ENCODE results near the gene IRF6. TPM values are rescaled to one million over a fixed set of nuclear protein-coding genes. Genes with fewer than 3 reads are reported as not detected.

IRF6 gene
- total and polyA plus RNA-seq, 2 of the 8 experiments (the other 6 are each of a cell fraction or from before 2014, with no cell fraction given) = 9.6 to 13.4 TPM

DNA sequence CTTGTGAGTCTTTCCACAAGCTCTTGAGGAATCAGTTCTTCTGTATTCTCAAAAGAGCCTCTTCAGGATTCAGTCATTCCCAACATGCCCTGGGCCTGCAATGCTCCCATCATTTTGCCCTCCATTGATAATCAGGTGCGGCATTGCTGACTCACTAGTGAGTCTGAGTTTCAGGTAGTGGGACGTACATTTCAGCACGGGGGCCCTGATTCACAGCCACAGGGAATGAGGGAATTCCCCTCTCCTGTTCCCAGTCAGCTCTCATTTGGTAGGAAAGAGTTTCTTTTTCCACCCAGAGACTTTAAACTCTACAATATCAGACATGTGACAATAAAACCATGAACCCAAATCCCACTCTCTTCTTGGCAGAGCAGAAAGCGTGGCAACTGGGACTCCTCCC is 3.7 kb upstream of the IRF6 start:
- CTCF ChIA-PET (ENCODE audit: partially characterized antibody) = interaction anchor here (11.7 kb wide), 1 partner anchor 14 kb away, joined by 254 read pairs; the partner anchor contains the start of gene UTP25
- H3K27me3 ChIP-seq (replicated peaks in 1 of 4; ENCODE audit: control insufficient read depth in 3 of 4, extremely low read depth in 1 of 4, insufficient read depth in 3 of 4, low read length in 3 of 4) = no peaks in the 10 kb centered on the region
- H2AFZ ChIP-seq (ENCODE audit: low read length) = no peak overlapping the region
- no peak overlapping the region for H2AK5ac ChIP-seq (ENCODE audit: low read depth, low read length)
- peaks cover 0 to 7% (median 0%) of the 10 kb centered on the region in 4 experiments; a peak in 4 of 7 replicates for H3K4me1 ChIP-seq (replicated peaks in 1 of 4; ENCODE audit: control insufficient read depth in 3 of 4, insufficient read depth in 4 of 4, low read length in 3 of 4)
- no peak overlapping the region for H3K9ac ChIP-seq (replicated peaks in 1 of 4; ENCODE audit: extremely low read depth in 1 of 4, low read depth in 3 of 4, low read length in 3 of 4)
- H3K4ac ChIP-seq (replicated peaks; ENCODE audit: insufficient read length, low read depth, low read length) = no peak overlapping the region
- no peak overlapping the region for H3K4me3 ChIP-seq (ENCODE audit: extremely low read depth in 1 of 4, insufficient read depth in 2 of 4, low read depth in 3 of 4, low read length in 4 of 4)
- no peak overlapping the region for H3K18ac ChIP-seq (ENCODE audit: extremely low read depth, low read length)
- no peak overlapping the region for H3K56ac ChIP-seq (replicated peaks; ENCODE audit: insufficient read length, low read depth, low read length)
- no peak overlapping the region for H2BK5ac ChIP-seq (ENCODE audit: low read depth, low read length)
- peaks cover 0 to 3% of the 10 kb centered on the region in 2 experiments; a peak in 1 of 4 replicates for H3K79me2 ChIP-seq (ENCODE audit: control insufficient read depth in 1 of 2, insufficient read depth in 2 of 2, low read length in 2 of 2)
- WGBS, 2 experiments (ENCODE audit: extremely low coverage in 1 of 2, insufficient coverage in 1 of 2, insufficient read length in 1 of 2, insufficient replicate concordance in 2 of 2, low coverage in 1 of 2, low lambda C conversion rate in 2 of 2, missing lambda C conversion rate in 1 of 2) = 96% methylated on average over 4 of the region's 4 CpGs; no CpG with 5 or more reads in 1 of the 2 experiments
- H2BK12ac ChIP-seq (ENCODE audit: low read depth, low read length) = no peak overlapping the region
- POLR2A ChIA-PET (ENCODE audit: partially characterized antibody) = no interaction called here
- H3K23me2 ChIP-seq (ENCODE audit: low read depth, low read length) = peaks cover 12% of the 10 kb centered on the region; the same call in 1 of the 2 replicates
- no peak overlapping the region for H2BK15ac ChIP-seq (ENCODE audit: low read length)
- peaks cover 0 to 3% of the 10 kb centered on the region in 2 experiments for H4K20me1 ChIP-seq (replicated peaks in 1 of 2; ENCODE audit: control insufficient read depth in 1 of 2, insufficient read depth in 2 of 2, low read length in 2 of 2)
- H2BK120ac ChIP-seq (replicated peaks; ENCODE audit: low read depth, low read length) = no peak overlapping the region
- FAIRE-seq (no peak), DNase-seq (ENCODE audit: low read depth in 1 of 2, low spot score in 2 of 2) (no peak)
- no peak overlapping the region for H3K27ac ChIP-seq (ENCODE audit: low read depth, low read length)
- no peak for TF ChIP-seq HDAC6 (IDR thresholded peaks at IDR 0.05; ENCODE audit: low read depth, low read length)
- TF ChIP-seq E2F6 (IDR thresholded peaks at IDR 0.05) = no peak
- TF ChIP-seq BACH1 (IDR thresholded peaks at IDR 0.05; ENCODE audit: low read length) = no peak
- no peak for TF ChIP-seq RBBP5 (IDR thresholded peaks at IDR 0.05; ENCODE audit: borderline replicate concordance, low read depth, low read length)
- no peak for TF ChIP-seq ATF3 (IDR thresholded peaks at IDR 0.05; ENCODE audit: insufficient read depth, low read depth, low read length)
- no peak for TF ChIP-seq EZH2 (IDR thresholded peaks at IDR 0.05; ENCODE audit: low read depth, low read length, severe bottlenecking)
- no peak for TF ChIP-seq NANOG (IDR thresholded peaks at IDR 0.05; ENCODE audit: insufficient read depth, low read depth, low read length, poor library complexity, severe bottlenecking)
- no peak for TF ChIP-seq JUND (IDR thresholded peaks at IDR 0.05; ENCODE audit: low read length)
- no peak overlapping the region for H3K14ac ChIP-seq (ENCODE audit: insufficient read length)
- H2BK20ac ChIP-seq (ENCODE audit: low read length) = no peak overlapping the region
- H4K91ac ChIP-seq (replicated peaks; ENCODE audit: insufficient read length, low read length) = no peak overlapping the region
- no peak overlapping the region for H3K23ac ChIP-seq (ENCODE audit: insufficient read length)
- H3K4me2 ChIP-seq (ENCODE audit: insufficient read depth in 1 of 2, low read depth in 2 of 2, low read length in 2 of 2) = no peak overlapping the region
- no peak overlapping the region for H4K8ac ChIP-seq (ENCODE audit: extremely low read depth, insufficient read depth, low read length)
- no peak overlapping the region for H4K5ac ChIP-seq (ENCODE audit: insufficient read length, low read depth, low read length)
- no peaks in the 10 kb centered on the region; the same call in none of the 2 replicates for H3K79me1 ChIP-seq (ENCODE audit: low read depth, low read length)
- no peaks in the 10 kb centered on the region for H3K9me3 ChIP-seq (ENCODE audit: insufficient read depth in 2 of 2, low read depth in 1 of 2, low read length in 1 of 2)
- no peaks in the 10 kb centered on the region for H3K36me3 ChIP-seq (ENCODE audit: control insufficient read depth in 2 of 4, insufficient read depth in 4 of 4, low read length in 3 of 4)

Data from H1 (cell line).